Stimulated activated effector memory CD8-positive, alpha-beta T cell treated with anti-CD3 and anti-CD28 coated beads, Interleukin-12 subunit alpha, Interleukin-12 subunit beta, amount 100 ng/mL, for 72 hours (primary cell): Measurements from ENCODE around the gene NEURL4.

ENCODE experiments used
- ATAC-seq: fragments of 150-1000 bp; cut with Tn5 transposase; 2 replicates; pipeline ENCODE4 v1.10.0; 2021
- DNase-seq, 2 donors: peaks; one replicate each; pipeline ENCODE4 v3.0.0; 2021 to 2022; ENCODE audit warnings: low spot score in 2 of 2
- H3K27ac Mint-ChIP-seq: one replicate; pipeline ENCODE4 v1.8.0; 2022; ENCODE audit warnings: mild to moderate bottlenecking, mixed read lengths
- H3K36me3 Mint-ChIP-seq: one replicate; pipeline ENCODE4 v1.8.0; 2022; ENCODE audit warnings: mild to moderate bottlenecking, mixed read lengths
- H3K4me1 Mint-ChIP-seq: one replicate; pipeline ENCODE4 v1.8.0; 2022; ENCODE audit warnings: mixed read lengths
- H3K4me3 Mint-ChIP-seq: one replicate; pipeline ENCODE4 v1.8.0; 2022; ENCODE audit warnings: mild to moderate bottlenecking, mixed read lengths
- H3K9me3 Mint-ChIP-seq: one replicate; pipeline ENCODE4 v1.8.0; 2022; ENCODE audit warnings: mixed read lengths

The NEURL4 gene

GRCh38 chr17:7284911-7285310 lies 44.2 kb downstream of the NEURL4 start:
- peaks cover 26% of the 10 kb centered on the region for H3K4me1 Mint-ChIP-seq
- H3K36me3 Mint-ChIP-seq = no peaks in the 10 kb centered on the region
- no peaks in the 10 kb centered on the region for H3K9me3 Mint-ChIP-seq

GRCh38 chr17:7283471-7284216 lies 45.5 kb downstream of the NEURL4 start:
- DNase-seq = no peak
- no peaks in the 10 kb centered on the region for H3K9me3 Mint-ChIP-seq

More at GRCh38 chr17:7284911-7285310, 44.2 kb downstream of the NEURL4 start:
- ATAC-seq (no peak), DNase-seq (no peak)
- Mint-ChIP-seq H3K27ac (no peak overlapping the region), H3K4me3 (no peak overlapping the region)

DNA sequence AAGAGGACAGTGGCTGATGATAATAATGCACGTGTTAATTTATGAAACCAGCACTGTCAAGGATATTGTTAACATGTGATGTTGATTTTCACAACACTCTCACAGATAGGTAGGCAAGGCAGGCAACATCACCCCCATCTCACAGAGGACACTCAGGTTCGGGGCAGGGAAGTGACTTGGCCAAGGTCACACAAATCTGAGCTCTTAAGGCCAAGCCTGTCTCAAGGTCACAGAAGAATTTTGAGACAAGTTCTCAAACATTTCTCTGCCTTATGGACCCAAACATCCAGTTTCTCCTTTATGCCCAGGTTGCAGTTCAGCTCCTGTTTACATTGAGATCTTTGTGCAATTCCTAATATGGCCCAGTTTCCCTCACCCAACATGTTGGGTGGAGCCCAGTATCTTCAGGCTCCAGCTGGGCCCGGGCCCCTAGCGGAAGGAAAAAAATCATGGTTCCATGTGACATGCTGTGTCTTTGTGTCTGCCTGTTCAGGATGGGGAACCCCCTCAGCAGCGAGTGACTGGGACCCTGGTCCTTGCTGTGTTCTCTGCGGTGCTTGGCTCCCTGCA lies 46.3 kb downstream of the NEURL4 start:
- no peak overlapping the region for H3K27ac Mint-ChIP-seq
- peak overlapping the region; percentile 76 for H3K4me3 Mint-ChIP-seq
- DNase-seq = no peak
- no peaks in the 10 kb centered on the region for H3K36me3 Mint-ChIP-seq
- no peaks in the 10 kb centered on the region for H3K9me3 Mint-ChIP-seq
- peaks cover 26% of the 10 kb centered on the region for H3K4me1 Mint-ChIP-seq
- no peak for ATAC-seq

More at GRCh38 chr17:7283471-7284216, 45.5 kb downstream of the NEURL4 start:
- H3K4me1 Mint-ChIP-seq = peaks cover 26% of the 10 kb centered on the region
- no peak for ATAC-seq
- H3K4me3 Mint-ChIP-seq = peak overlapping the region; percentile 76
- no peaks in the 10 kb centered on the region for H3K36me3 Mint-ChIP-seq
- no peak overlapping the region for H3K27ac Mint-ChIP-seq

- peak overlapping the region; percentile 76 for H3K4me3 Mint-ChIP-seq
- H3K27ac Mint-ChIP-seq = no peak overlapping the region
- DNase-seq (no peak), ATAC-seq (no peak)
- H3K36me3 Mint-ChIP-seq = no peaks in the 10 kb centered on the region
- H3K4me1 Mint-ChIP-seq = peaks cover 26% of the 10 kb centered on the region
- no peaks in the 10 kb centered on the region for H3K9me3 Mint-ChIP-seq
Measured at GRCh38 chr17:7281953-7282751, 47.0 kb downstream of the NEURL4 start.

GRCh38 chr17:7281074-7281952 lies 47.8 kb downstream of the NEURL4 start, which contains the start of gene SLC2A4:
Gene SLC2A4 (plus strand): TSS chr17:7281718. CDS start chr17:7281935, 217 bp downstream.
- ATAC-seq (peak; percentile 88), DNase-seq (peak; percentile 73 to 90)
- no peaks in the 10 kb centered on the region for H3K9me3 Mint-ChIP-seq
- H3K4me1 Mint-ChIP-seq = peaks cover 26% of the 10 kb centered on the region
- H3K36me3 Mint-ChIP-seq = no peaks in the 10 kb centered on the region
- H3K4me3 Mint-ChIP-seq = peak within 1 kb of the TSS; percentile 76
- no peak within 1 kb of the TSS for H3K27ac Mint-ChIP-seq

- DNase-seq (peak in 1 of 2 donors; percentile 92), ATAC-seq (peak; percentile 71)
- Mint-ChIP-seq H3K9me3 (no peaks in the 10 kb centered on the region), H3K36me3 (no peaks in the 10 kb centered on the region), H3K4me1 (peaks cover 26% of the 10 kb centered on the region), H3K4me3 (peak overlapping the region; percentile 76), H3K27ac (no peak overlapping the region)
Measured at GRCh38 chr17:7280519-7281073, 48.5 kb downstream of the NEURL4 start.

GRCh38 chr17:7279448-7279847 lies 49.7 kb downstream of the NEURL4 start:
- Mint-ChIP-seq H3K4me3 (peak overlapping the region; percentile 76), H3K36me3 (no peaks in the 10 kb centered on the region), H3K9me3 (no peaks in the 10 kb centered on the region), H3K4me1 (peaks cover 26% of the 10 kb centered on the region), H3K27ac (no peak overlapping the region)
- ATAC-seq (no peak), DNase-seq (no peak)

- DNase-seq (no peak), ATAC-seq (no peak)
- peaks cover 23% of the 10 kb centered on the region for H3K4me1 Mint-ChIP-seq
- no peak overlapping the region for H3K4me3 Mint-ChIP-seq
- H3K36me3 Mint-ChIP-seq = peaks cover 14% of the 10 kb centered on the region
- H3K27ac Mint-ChIP-seq = no peak overlapping the region
- H3K9me3 Mint-ChIP-seq = no peaks in the 10 kb centered on the region
Measured at GRCh38 chr17:7266784-7267183, 62.4 kb downstream of the NEURL4 start.
